Limb (tissue), 2 donors: ENCODE measurements around the gene NDFIP2.

Experiments
- DNase-seq, 2 donors: peaks; one replicate each; pipeline ENCODE4 v3.0.0-alpha.2; 2016; ENCODE audit errors: extremely low spot score in 2 of 2

Gene NDFIP2

GRCh38 chr13:79458436-79458835 lies 22.5 kb upstream of the NDFIP2 start:
- DNase-seq: no peak

- DNase-seq: no peak
These were observed 21.0 kb upstream of the NDFIP2 start for GRCh38 chr13:79459906-79460305.

GRCh38 chr13:79462895-79463294 lies 18.1 kb upstream of the NDFIP2 start:
- no peak for DNase-seq

- DNase-seq: no peak
These were observed 17.4 kb upstream of the NDFIP2 start for GRCh38 chr13:79463604-79464003.

GRCh38 chr13:79466872-79467271 lies 14.1 kb upstream of the NDFIP2 start:
- no peak for DNase-seq

- no peak for DNase-seq
These were observed 12.6 kb upstream of the NDFIP2 start for GRCh38 chr13:79468402-79468801.

- no peak for DNase-seq
These were observed 12.1 kb upstream of the NDFIP2 start for GRCh38 chr13:79468819-79469218.

- no peak for DNase-seq
These were observed 11.3 kb upstream of the NDFIP2 start for GRCh38 chr13:79469608-79470007.

- DNase-seq: no peak
These were observed 10.3 kb upstream of the NDFIP2 start for GRCh38 chr13:79470666-79471065.

- no peak for DNase-seq
These were observed 5.4 kb upstream of the NDFIP2 start for GRCh38 chr13:79475569-79475968.

- DNase-seq: no peak
These were observed 3.0 kb upstream of the NDFIP2 start for GRCh38 chr13:79477968-79478367.

GRCh38 chr13:79479882-79480281 lies 1.1 kb upstream of the NDFIP2 start:
- DNase-seq: no peak

GRCh38 chr13:79481685-79482052 lies 714 bp downstream of the NDFIP2 start:
- no peak for DNase-seq

GRCh38 chr13:79482281-79482970 lies 1.5 kb downstream of the NDFIP2 start:
- no peak for DNase-seq

GRCh38 chr13:79483086-79483706 lies 2.2 kb downstream of the NDFIP2 start:
- DNase-seq: no peak

GRCh38 chr13:79485014-79485811 lies 4.3 kb downstream of the NDFIP2 start:
- peak; percentile 32 to 42 for DNase-seq

GRCh38 chr13:79486433-79487188 lies 5.7 kb downstream of the NDFIP2 start:
- DNase-seq: no peak

GRCh38 chr13:79490326-79490725 lies 9.4 kb downstream of the NDFIP2 start:
- DNase-seq: no peak

GRCh38 chr13:79490824-79491223 lies 9.9 kb downstream of the NDFIP2 start:
- DNase-seq: no peak

GRCh38 chr13:79491715-79492114 lies 10.8 kb downstream of the NDFIP2 start:
- DNase-seq: no peak

GRCh38 chr13:79492313-79492798 lies 11.4 kb downstream of the NDFIP2 start:
- DNase-seq: no peak
